ENCODE measurements around the gene ARTN. TPM values are rescaled to one million over a fixed set of nuclear protein-coding genes. Genes with fewer than 3 reads are reported as not detected.

Gene ARTN
- total RNA-seq, 3 donors from 2014 or later (not counting 1 experiment from before 2014, with no cell fraction given), result 1.4 TPM; not detected in 2

- H3K4me1 ChIP-seq (ENCODE audit: control insufficient read depth, insufficient read depth, low read length), result peaks cover 14% of the 10 kb centered on the region
- H3K27ac ChIP-seq (ENCODE audit: low read length), result no peak overlapping the region
- TF ChIP-seq CTCF (IDR thresholded peaks at IDR 0.05), result no peak
- H3K4me3 ChIP-seq (ENCODE audit: low read length), result no peak overlapping the region
- no peaks in the 10 kb centered on the region for H3K27me3 ChIP-seq (ENCODE audit: control insufficient read depth, insufficient read depth, low read length)
- H3K27me3 Mint-ChIP-seq (ENCODE audit: low read depth in 2 of 2), result no peaks in the 10 kb centered on the region
- intact Hi-C loops (cut with micrococcal nuclease), result no loop called here
- H3K36me3 ChIP-seq (ENCODE audit: control insufficient read depth, insufficient read depth, low read length), result no peaks in the 10 kb centered on the region
- ATAC-seq, result no peak
- no peak overlapping the region for H3K4me3 Mint-ChIP-seq
- H3K9me3 ChIP-seq (ENCODE audit: control insufficient read depth, insufficient read depth, low read length), result no peaks in the 10 kb centered on the region
- 92% methylated on average over 12 of the region's 12 CpGs for WGBS (ENCODE audit: insufficient coverage)
- no peaks in the 10 kb centered on the region for H3K9me3 Mint-ChIP-seq
- no peaks in the 10 kb centered on the region for H3K36me3 Mint-ChIP-seq
- DNase-seq, result no peak
- peaks cover under 1 to 28% of the 10 kb centered on the region in 2 donors for H3K4me1 Mint-ChIP-seq
- no peak overlapping the region for H3K27ac Mint-ChIP-seq
Measured at GRCh38 chr1:43983253-43983899, 49.8 kb downstream of the ARTN start.

- Mint-ChIP-seq H3K4me3 (no peak overlapping the region), H3K27ac (no peak overlapping the region), H3K9me3 (no peaks in the 10 kb centered on the region), H3K4me1 (peaks cover 0 to 19% of the 10 kb centered on the region in 2 donors), H3K27me3 (ENCODE audit: low read depth in 2 of 2) (no peaks in the 10 kb centered on the region), H3K36me3 (no peaks in the 10 kb centered on the region)
- H3K4me1 ChIP-seq (ENCODE audit: control insufficient read depth, insufficient read depth, low read length), result peaks cover 5% of the 10 kb centered on the region
- H3K4me3 ChIP-seq (ENCODE audit: low read length), result no peak overlapping the region
- no peak overlapping the region for H3K27ac ChIP-seq (ENCODE audit: low read length)
- TF ChIP-seq CTCF (IDR thresholded peaks at IDR 0.05), result no peak
- H3K36me3 ChIP-seq (ENCODE audit: control insufficient read depth, insufficient read depth, low read length), result no peaks in the 10 kb centered on the region
- 96% methylated on average over 16 of the region's 16 CpGs for WGBS (ENCODE audit: insufficient coverage)
- intact Hi-C loops (cut with micrococcal nuclease), result no loop called here
- no peaks in the 10 kb centered on the region for H3K9me3 ChIP-seq (ENCODE audit: control insufficient read depth, insufficient read depth, low read length)
- DNase-seq, result no peak
- no peaks in the 10 kb centered on the region for H3K27me3 ChIP-seq (ENCODE audit: control insufficient read depth, insufficient read depth, low read length)
- no peak for ATAC-seq
Measured at GRCh38 chr1:43984855-43985254, 51.3 kb downstream of the ARTN start.

- H3K27ac ChIP-seq (ENCODE audit: low read length), result no peak overlapping the region
- peaks cover 0 to 12% of the 10 kb centered on the region in 2 donors for H3K4me1 Mint-ChIP-seq
- no peak for DNase-seq
- H3K4me3 ChIP-seq (ENCODE audit: low read length), result no peak overlapping the region
- no peaks in the 10 kb centered on the region for H3K27me3 ChIP-seq (ENCODE audit: control insufficient read depth, insufficient read depth, low read length)
- no peaks in the 10 kb centered on the region for H3K27me3 Mint-ChIP-seq (ENCODE audit: low read depth in 2 of 2)
- H3K27ac Mint-ChIP-seq, result no peak overlapping the region
- H3K4me3 Mint-ChIP-seq, result no peak overlapping the region
- TF ChIP-seq CTCF (IDR thresholded peaks at IDR 0.05), result no peak
- no peaks in the 10 kb centered on the region for H3K36me3 ChIP-seq (ENCODE audit: control insufficient read depth, insufficient read depth, low read length)
- no peaks in the 10 kb centered on the region for H3K9me3 Mint-ChIP-seq
- 89% methylated on average over 4 of the region's 4 CpGs for WGBS (ENCODE audit: insufficient coverage)
- H3K4me1 ChIP-seq (ENCODE audit: control insufficient read depth, insufficient read depth, low read length), result peaks cover 6% of the 10 kb centered on the region
- H3K36me3 Mint-ChIP-seq, result no peaks in the 10 kb centered on the region
- intact Hi-C loops (cut with micrococcal nuclease), result no loop called here
- ATAC-seq, result no peak
- H3K9me3 ChIP-seq (ENCODE audit: control insufficient read depth, insufficient read depth, low read length), result no peaks in the 10 kb centered on the region
Measured at GRCh38 chr1:43985984-43986595, 52.5 kb downstream of the ARTN start.

Data from natural killer cell (primary cell).